ENCODE data around the gene TEK.
"Not testable (repeated sequence)": the region's sequence is repeated elsewhere in the genome, so short reads cannot be mapped to it uniquely, and the experiment has no call there.

GRCh38 chr9:27093384-27094067 lies 15.5 kb upstream of the TEK start:
- not testable (repeated sequence) for TF ChIP-seq EP300, POLR2A, CTCF (IDR thresholded peaks at IDR 0.05)

Data from stomach (tissue), 4 donors.